SK-MEL-5 (cell line): ENCODE data around the gene OLFML1. TPM values are rescaled to one million over a fixed set of nuclear protein-coding genes. Genes with fewer than 3 reads are reported as not detected.

Source experiments
- DNase-seq: peaks from one replicate; pipeline ENCODE4 v3.0.0-alpha.2; 2016; ENCODE audit warnings: low read depth, low spot score
- in situ Hi-C: cut with HindIII; loops from 2 replicates; pipeline ENCODE4 v1.10.0; 2016; ENCODE audit warnings: low sequenced_read_pairs, high pct_unique_total_duplicates, low pct_unique_long_range_greater_than_20kb
- total RNA-seq: library from RNA; depleted of rRNA; stranded (reverse); fragments of >200 nt; shearing (Covaris generic); gene quantifications from 2 replicates; pipeline ENCODE4 v1.2.3, GENCODE V29; 2014

Gene OLFML1
- total RNA-seq, 1 experiment from 2014 or later: not detected

GRCh38 chr11:7467652-7468051 lies 17.7 kb upstream of the OLFML1 start:
- DNase-seq: no peak
- in situ Hi-C loops: no loop called here

GRCh38 chr11:7469351-7469865 lies 15.9 kb upstream of the OLFML1 start:
- in situ Hi-C loops: no loop called here
- no peak for DNase-seq

GRCh38 chr11:7471071-7471470 lies 14.2 kb upstream of the OLFML1 start:
- peak; percentile 77 for DNase-seq
- in situ Hi-C loops: no loop called here

GRCh38 chr11:7473717-7474116 lies 11.6 kb upstream of the OLFML1 start:
- no peak for DNase-seq
- in situ Hi-C loops: no loop called here

GRCh38 chr11:7480113-7480512 lies 5.2 kb upstream of the OLFML1 start:
- in situ Hi-C loops: no loop called here
- DNase-seq: no peak

- in situ Hi-C loops: no loop called here
Measured at GRCh38 chr11:7484131-7484530, 1.2 kb upstream of the OLFML1 start.

GRCh38 chr11:7484645-7485044 lies 661 bp upstream of the OLFML1 start:
- in situ Hi-C loops: no loop called here

More at GRCh38 chr11:7484131-7484530, 1.2 kb upstream of the OLFML1 start:
- DNase-seq: no peak

GRCh38 chr11:7486098-7486780 lies 933 bp downstream of the OLFML1 start:
- in situ Hi-C loops: no loop called here
- no peak for DNase-seq

More at GRCh38 chr11:7484645-7485044, 661 bp upstream of the OLFML1 start:
- DNase-seq: no peak

- no peak for DNase-seq
- in situ Hi-C loops: no loop called here
Measured at GRCh38 chr11:7486781-7487140, 1.5 kb downstream of the OLFML1 start.

GRCh38 chr11:7487360-7487759 lies 2.1 kb downstream of the OLFML1 start:
- in situ Hi-C loops: no loop called here
- no peak for DNase-seq

- DNase-seq: peak; percentile 41
- in situ Hi-C loops: no loop called here
Measured at GRCh38 chr11:7488681-7489080, 3.4 kb downstream of the OLFML1 start.

- in situ Hi-C loops: no loop called here
- no peak for DNase-seq
Measured at GRCh38 chr11:7489376-7489775, 4.1 kb downstream of the OLFML1 start.

- in situ Hi-C loops: no loop called here
- DNase-seq: no peak
Measured at GRCh38 chr11:7490054-7490453, 4.7 kb downstream of the OLFML1 start.

- DNase-seq: no peak
- in situ Hi-C loops: no loop called here
Measured at GRCh38 chr11:7490535-7490934, 5.2 kb downstream of the OLFML1 start.

- in situ Hi-C loops: no loop called here
- DNase-seq: no peak
Measured at GRCh38 chr11:7492253-7492652, 6.9 kb downstream of the OLFML1 start.

- DNase-seq: no peak
- in situ Hi-C loops: no loop called here
Measured at GRCh38 chr11:7493670-7494069, 8.4 kb downstream of the OLFML1 start.

- in situ Hi-C loops: no loop called here
- no peak for DNase-seq
Measured at GRCh38 chr11:7494086-7494745, 8.9 kb downstream of the OLFML1 start.

GRCh38 chr11:7495882-7496551 lies 10.7 kb downstream of the OLFML1 start:
- no peak for DNase-seq
- in situ Hi-C loops: no loop called here

- DNase-seq: no peak
- in situ Hi-C loops: no loop called here
Measured at GRCh38 chr11:7498193-7498592, 12.9 kb downstream of the OLFML1 start.
